CD4-positive, alpha-beta T cell treated with Interleukin-17A for 4 hours (primary cell): ENCODE results near the gene DIS3.
"Not testable (repeated sequence)": the region's sequence is repeated elsewhere in the genome, so short reads cannot be mapped to it uniquely, and the experiment has no call there.

Experiments used
- DNase-seq: peaks from one replicate; pipeline ENCODE4 v3.0.0-alpha.2; 2020; ENCODE audit warnings: mixed read lengths

DIS3 gene

DNA sequence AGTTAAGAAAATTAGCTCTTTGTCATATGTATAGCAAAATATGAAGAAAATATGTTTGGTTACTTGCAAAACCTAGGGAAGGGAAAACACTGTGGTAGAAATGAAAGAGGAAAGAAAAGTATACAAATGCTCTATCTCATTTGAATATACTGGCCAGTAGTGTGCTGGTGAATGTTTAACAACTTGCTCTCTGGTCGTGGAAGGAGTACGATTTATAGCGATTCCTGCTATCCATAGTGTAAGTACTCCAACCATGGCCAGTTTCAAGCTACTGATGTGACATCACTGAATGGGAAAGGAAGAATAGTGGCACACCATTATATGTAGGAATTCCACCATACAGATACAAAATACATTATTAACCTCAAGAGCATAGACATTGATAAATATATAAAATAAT lies 44.7 kb downstream of the DIS3 start:
- no peak for DNase-seq

DNA sequence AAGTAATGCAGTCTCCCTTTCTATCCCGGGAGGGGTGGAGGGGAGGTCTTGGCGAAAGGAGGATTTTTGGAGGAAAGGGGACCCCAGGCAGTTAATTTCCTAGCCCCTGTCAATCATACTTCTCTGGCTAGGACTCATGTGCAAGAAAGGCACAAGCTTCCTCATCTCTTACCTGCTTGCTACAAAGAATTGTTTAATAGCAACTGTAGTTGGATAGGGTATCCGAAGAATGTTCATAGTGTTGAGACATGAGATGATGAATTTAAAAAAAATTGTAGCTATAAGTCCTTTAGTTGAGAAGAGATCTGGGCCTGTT lies 53.5 kb downstream of the DIS3 start:
- DNase-seq, result no peak

DNA sequence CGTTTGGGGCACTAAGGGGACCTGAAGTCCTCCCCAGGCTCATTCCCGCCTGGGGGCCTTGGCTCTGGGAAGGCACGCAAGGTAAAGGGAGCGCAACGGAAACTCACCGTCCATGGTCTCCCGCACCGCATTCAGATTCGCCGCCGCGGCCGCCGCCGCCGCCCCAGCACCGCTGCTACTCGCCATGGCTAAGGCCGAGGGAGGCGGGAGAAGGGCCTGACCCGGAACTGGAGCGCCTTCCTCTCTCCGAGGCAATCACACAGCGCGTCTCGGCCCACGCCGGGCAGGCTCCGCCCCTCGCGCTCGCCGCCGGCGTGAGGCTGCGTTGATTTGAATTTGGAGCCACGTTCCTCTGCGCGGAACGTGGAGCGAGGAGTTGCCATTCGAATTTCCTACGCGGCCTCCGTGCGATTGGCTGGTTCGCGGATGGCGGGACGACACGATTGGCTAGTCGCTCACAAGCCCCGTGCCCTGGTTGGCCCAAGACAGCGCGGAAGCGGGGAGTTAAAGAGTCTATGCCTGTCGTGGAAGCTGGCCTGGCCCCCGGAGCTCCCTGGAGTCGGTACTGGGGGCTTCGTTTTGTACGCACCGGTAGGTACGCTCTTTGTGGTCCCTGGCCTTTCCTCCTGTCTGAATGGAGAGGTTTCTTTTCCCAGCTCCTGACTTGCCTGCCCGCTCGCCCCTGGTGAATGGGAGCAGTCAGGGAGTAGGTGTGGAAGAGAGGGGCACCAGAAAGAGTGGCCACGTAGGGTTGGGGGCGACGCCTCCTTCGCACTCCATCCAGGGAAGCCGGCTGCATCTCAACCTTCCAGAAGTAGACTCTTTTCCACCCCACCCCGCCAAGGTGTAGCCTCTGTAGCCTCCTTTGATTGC lies 54.0 kb downstream of the DIS3 start, which contains the start of the genes BORA and MZT1:
TSS of gene BORA (plus strand) at position 507 of the 873 bp plus-strand sequence. CDS start 1,018 bp downstream, outside the sequence.
TSS of gene MZT1 (minus strand) at position 213 of the 873 bp plus-strand sequence. CDS start at position 186, 27 bp downstream.
- peak; percentile 94 for DNase-seq

- peak; percentile 43 for DNase-seq
Measured at GRCh38 chr13:72726726-72727416, 54.8 kb downstream of the DIS3 start.

GRCh38 chr13:72726185-72726584 lies 55.5 kb downstream of the DIS3 start:
- DNase-seq, result not testable (repeated sequence)

GRCh38 chr13:72716776-72717175 lies 64.9 kb downstream of the DIS3 start:
- DNase-seq, result no peak
